Ovary (tissue), 9 donors: Measurements from ENCODE around the gene SPINK7. TPM values are rescaled to one million over a fixed set of nuclear protein-coding genes. Genes with fewer than 3 reads are reported as not detected.

Source experiments
- DNase-seq, 5 donors: peaks; one replicate each; pipeline ENCODE4 v3.0.0-alpha.2; 2019 to 2020
- H3K27ac ChIP-seq, 2 donors: fragments of 200-600 bp; one replicate each; pipeline versions ENCODE4 v1.5.1 to v1.8.0; 2019 to 2022
- H3K27me3 ChIP-seq: fragments of 200-600 bp; one replicate; pipeline ENCODE4 v1.8.0; 2022
- H3K36me3 ChIP-seq: fragments of 200-600 bp; sonication (generic); one replicate; pipeline ENCODE4 v1.5.1; 2019
- H3K4me1 ChIP-seq: one replicate; pipeline ENCODE4 v1.8.1; 2013; ENCODE audit warnings: mild to moderate bottlenecking, moderate library complexity; ENCODE audit not compliant: insufficient read depth
- H3K4me3 ChIP-seq: fragments of 200-600 bp; sonication (generic); one replicate; pipeline ENCODE4 v1.5.1; 2017
- H3K9me3 ChIP-seq, 2 donors: fragments of 200-600 bp in 1 of 2; sonication (generic) in 1 of 2; one replicate each; pipeline versions ENCODE4 v1.5.1 to v1.8.1; 2013 to 2019; ENCODE audit warnings: mild to moderate bottlenecking in 1 of 2, moderate library complexity in 1 of 2
- EP300 ChIP-seq: sonication (generic); formaldehyde crosslinking; IDR thresholded peaks from one replicate; pipeline ENCODE4 v1.6.1; 2017; ENCODE audit warnings: antibody characterized with exemption
- POLR2A ChIP-seq: fragments of 450-650 bp; IDR thresholded peaks from one replicate; pipeline ENCODE4 v1.6.1; 2017; ENCODE audit warnings: antibody characterized with exemption, mild to moderate bottlenecking, moderate library complexity
- WGBS, 3 donors: extraction: QIAGEN DNeasy Blood & Tissue Kit in 1 of 3; methylation state at CpG; one replicate each; pipeline versions ENCODE4 v1.1.5 to v1.1.7; 2013 to 2017; 5-methylcytosine and 5-hydroxymethylcytosine counted together
- intact Hi-C, 4 donors: fragments of 100-400 bp; cut with DNase I; formaldehyde crosslinking; loops; one replicate each; pipeline versions ENCODE4 v1.11.0 to v1.15.1; 2022 to 2023
- polyA plus RNA-seq, 2 donors: library from polyadenylated mRNA; stranded (reverse); fragments of 200-250 nt in 1 of 2; fragments of 350-450 nt in 1 of 2; fragmentation: Illumina TruSeq in 1 of 2; extraction: RNeasy Lipid Tissue Mini Kit (QIAGEN cat#74804) in 1 of 2; gene quantifications; one replicate each; pipeline ENCODE4 v1.2.3, GENCODE V29; 2013 to 2014
- total RNA-seq, 7 donors: library from RNA; depleted of rRNA in 2 of 7; stranded (reverse); fragments of >200 nt in 2 of 7; fragmentation: NEBNext Ultra II Directional in 3 of 7; extraction: Animal tissue kit (Norgen Biotek cat#: 25700) in 3 of 7; gene quantifications; one replicate each; pipeline versions ENCODE4 v1.1.0 to v1.2.4, GENCODE V29; 2016 to 2023
- TF ChIP-seq, protein P1 (sequence below), 3 donors: fragments of 450-650 bp in 2 of 3; fragments of 200-600 bp in 1 of 3; IDR thresholded peaks; one replicate each; pipeline versions ENCODE4 v1.5.1 to v1.8.0; 2016 to 2022; ENCODE audit warnings: antibody characterized with exemption in 3 of 3, mild to moderate bottlenecking in 1 of 3
- donor health status: DM: no; HTN: no; CAD: no; lungs with moderate emphysema.
- donor health status: DM: no; HTN: no; CAD: no.
- donor health status: Bipolar disorder and iron deficiency.
- donor health status: DM: yes; HTN: yes; CAD: no.
- donor health status: DM: no; HTN: no; CAD: no.
- donor health status: DM: yes; HTN: yes; CAD: no.

SPINK7 gene
- total and polyA plus RNA-seq, 9 donors = not detected

DNA sequence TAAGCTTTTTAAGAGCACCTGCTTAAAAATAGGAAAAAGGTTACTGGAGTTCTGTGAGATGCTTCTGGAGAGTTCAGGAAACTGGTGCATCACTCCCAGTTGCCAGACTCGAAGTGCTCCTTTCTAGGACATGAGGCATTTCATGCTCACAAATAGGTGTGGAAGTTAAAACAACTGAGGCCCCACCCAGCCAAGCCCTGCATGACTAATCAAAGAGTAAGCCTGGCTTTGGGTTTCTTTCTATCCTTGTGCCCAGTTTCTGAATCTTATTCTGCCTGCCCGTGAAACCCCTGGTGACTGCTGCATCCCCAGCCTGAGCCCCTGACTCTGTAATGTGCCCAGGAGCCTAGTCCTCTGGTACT, 30.8 kb downstream of the SPINK7 start:
- Histone ChIP-seq H3K27me3 (no peaks in the 10 kb centered on the region), H3K9me3 (no peaks in the 10 kb centered on the region), H3K4me1 (no peaks in the 10 kb centered on the region), H3K4me3 (no peak overlapping the region), H3K27ac (no peak overlapping the region), H3K36me3 (no peaks in the 10 kb centered on the region)
- no peak for TF ChIP-seq POLR2A
- TF ChIP-seq, protein P1, sequence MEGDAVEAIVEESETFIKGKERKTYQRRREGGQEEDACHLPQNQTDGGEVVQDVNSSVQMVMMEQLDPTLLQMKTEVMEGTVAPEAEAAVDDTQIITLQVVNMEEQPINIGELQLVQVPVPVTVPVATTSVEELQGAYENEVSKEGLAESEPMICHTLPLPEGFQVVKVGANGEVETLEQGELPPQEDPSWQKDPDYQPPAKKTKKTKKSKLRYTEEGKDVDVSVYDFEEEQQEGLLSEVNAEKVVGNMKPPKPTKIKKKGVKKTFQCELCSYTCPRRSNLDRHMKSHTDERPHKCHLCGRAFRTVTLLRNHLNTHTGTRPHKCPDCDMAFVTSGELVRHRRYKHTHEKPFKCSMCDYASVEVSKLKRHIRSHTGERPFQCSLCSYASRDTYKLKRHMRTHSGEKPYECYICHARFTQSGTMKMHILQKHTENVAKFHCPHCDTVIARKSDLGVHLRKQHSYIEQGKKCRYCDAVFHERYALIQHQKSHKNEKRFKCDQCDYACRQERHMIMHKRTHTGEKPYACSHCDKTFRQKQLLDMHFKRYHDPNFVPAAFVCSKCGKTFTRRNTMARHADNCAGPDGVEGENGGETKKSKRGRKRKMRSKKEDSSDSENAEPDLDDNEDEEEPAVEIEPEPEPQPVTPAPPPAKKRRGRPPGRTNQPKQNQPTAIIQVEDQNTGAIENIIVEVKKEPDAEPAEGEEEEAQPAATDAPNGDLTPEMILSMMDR (IDR thresholded peaks at IDR 0.05) = no peak
- no peak for TF ChIP-seq EP300
- 73 to 87% (median 80%) methylated on average over 2 of the region's 2 CpGs for WGBS, 3 donors
- intact Hi-C loops = no loop called here
- DNase-seq = no peak

DNA sequence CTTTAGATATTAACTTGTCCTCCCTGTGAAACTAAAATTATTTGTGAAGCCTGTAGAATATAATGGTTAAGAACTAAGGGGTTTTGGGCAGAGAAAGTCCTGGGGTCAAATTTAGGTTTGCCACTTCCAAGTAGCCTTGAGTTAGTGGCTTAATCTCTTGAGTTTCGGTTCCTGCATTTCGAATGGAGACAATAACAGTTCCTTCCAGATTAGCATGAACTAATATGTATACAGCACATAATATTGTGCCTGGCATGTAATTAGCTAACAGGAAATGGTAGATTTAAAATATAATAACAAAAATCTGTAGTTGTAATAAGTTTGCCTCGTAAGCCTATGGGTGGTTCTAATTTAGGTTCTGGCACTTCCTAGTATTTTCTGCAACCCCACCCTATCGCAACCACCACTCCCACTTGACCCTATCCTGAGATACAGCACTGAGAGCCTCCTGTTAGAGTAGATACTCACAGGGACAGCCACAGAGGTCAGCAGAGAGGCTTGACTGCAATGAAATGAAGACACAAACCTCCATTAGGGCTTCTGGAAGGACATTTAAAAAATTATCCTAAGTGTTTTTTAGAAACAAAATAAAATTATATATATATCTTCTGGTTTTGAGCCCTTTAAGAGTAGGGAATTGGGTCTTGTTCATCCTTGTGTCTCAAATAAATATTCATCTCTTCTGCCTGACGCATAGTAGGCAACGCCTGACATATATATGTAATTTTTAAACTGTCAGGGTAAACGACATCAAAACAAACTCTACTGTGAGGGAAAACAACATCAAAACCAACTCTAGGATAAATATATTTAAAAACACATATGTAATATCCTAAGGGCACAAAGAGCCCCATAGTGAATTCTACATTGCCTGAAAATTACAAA, 31.6 kb downstream of the SPINK7 start:
- intact Hi-C loops = no loop called here
- no peaks in the 10 kb centered on the region for H3K4me1 ChIP-seq
- DNase-seq = no peak
- no peak overlapping the region for H3K4me3 ChIP-seq
- no peaks in the 10 kb centered on the region for H3K36me3 ChIP-seq
- H3K9me3 ChIP-seq = no peaks in the 10 kb centered on the region
- H3K27me3 ChIP-seq = no peaks in the 10 kb centered on the region
- WGBS, 3 donors = 74 to 88% (median 81%) methylated on average over 7 of the region's 7 CpGs
- H3K27ac ChIP-seq = no peak overlapping the region
- TF ChIP-seq POLR2A = no peak
- TF ChIP-seq, protein P1 (IDR thresholded peaks at IDR 0.05) = no peak
- no peak for TF ChIP-seq EP300

DNA sequence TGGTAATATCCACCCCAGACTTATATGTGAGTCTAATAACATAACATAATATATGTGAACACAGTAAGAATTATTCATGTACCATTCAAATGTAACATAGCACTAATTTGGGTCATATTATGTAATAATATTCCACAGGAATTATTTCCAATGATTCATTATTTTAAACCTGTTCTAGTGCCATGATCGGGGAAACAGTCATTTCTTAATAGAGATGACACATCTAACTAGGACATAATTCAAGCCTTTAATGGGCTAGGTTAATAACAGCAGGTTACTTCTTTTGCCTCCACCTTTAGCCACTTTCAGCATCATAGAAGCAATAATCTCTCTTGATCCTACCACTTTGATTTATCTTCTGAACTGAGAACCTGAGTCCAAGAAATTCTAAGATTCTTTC, 35.5 kb downstream of the SPINK7 start:
- intact Hi-C loops = no loop called here
- no peaks in the 10 kb centered on the region for H3K9me3 ChIP-seq
- DNase-seq = no peak
- H3K36me3 ChIP-seq = no peaks in the 10 kb centered on the region
- H3K4me1 ChIP-seq = no peaks in the 10 kb centered on the region
- no peak for TF ChIP-seq POLR2A
- no peak for TF ChIP-seq EP300
- TF ChIP-seq, protein P1 (IDR thresholded peaks at IDR 0.05) = no peak
- 88 to 91% (median 90%) methylated on average over 1 of the region's 1 CpG for WGBS, 3 donors
- H3K4me3 ChIP-seq = no peak overlapping the region
- H3K27me3 ChIP-seq = no peaks in the 10 kb centered on the region
- no peak overlapping the region for H3K27ac ChIP-seq

DNA sequence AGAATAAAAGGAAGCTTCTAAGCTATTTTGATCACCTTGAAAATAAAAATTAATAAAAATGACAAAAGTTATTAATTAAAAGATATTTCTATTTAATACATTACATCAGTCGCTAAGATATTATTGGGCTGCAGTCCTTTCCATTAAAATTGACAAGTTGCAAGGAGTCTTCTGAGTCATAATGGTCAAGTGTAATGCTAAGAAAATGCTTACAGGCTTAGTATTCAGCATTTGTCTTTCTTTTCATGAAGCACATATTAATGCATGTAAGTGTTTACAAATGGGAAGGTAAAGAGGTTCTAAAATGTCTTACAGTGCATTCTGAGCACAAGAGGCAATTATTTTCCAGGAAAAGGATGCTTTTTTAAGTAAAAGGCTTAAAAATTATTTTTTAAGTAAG, 40.5 kb downstream of the SPINK7 start:
- 87 to 92% (median 88%) methylated on average over 1 of the region's 1 CpG for WGBS, 3 donors
- intact Hi-C loops = no loop called here

More for the DNA sequence above, 40.5 kb downstream of the SPINK7 start:
- H3K9me3 ChIP-seq = no peaks in the 10 kb centered on the region
- H3K4me3 ChIP-seq = no peak overlapping the region
- TF ChIP-seq, protein P1 (IDR thresholded peaks at IDR 0.05) = no peak
- TF ChIP-seq EP300 (no peak), POLR2A (no peak)
- H3K4me1 ChIP-seq = peaks cover 1% of the 10 kb centered on the region
- no peak overlapping the region for H3K27ac ChIP-seq
- no peaks in the 10 kb centered on the region for H3K36me3 ChIP-seq
- H3K27me3 ChIP-seq = no peaks in the 10 kb centered on the region
- no peak for DNase-seq
